ENCODE measurements around the gene DAD1.

Gene DAD1

DNA sequence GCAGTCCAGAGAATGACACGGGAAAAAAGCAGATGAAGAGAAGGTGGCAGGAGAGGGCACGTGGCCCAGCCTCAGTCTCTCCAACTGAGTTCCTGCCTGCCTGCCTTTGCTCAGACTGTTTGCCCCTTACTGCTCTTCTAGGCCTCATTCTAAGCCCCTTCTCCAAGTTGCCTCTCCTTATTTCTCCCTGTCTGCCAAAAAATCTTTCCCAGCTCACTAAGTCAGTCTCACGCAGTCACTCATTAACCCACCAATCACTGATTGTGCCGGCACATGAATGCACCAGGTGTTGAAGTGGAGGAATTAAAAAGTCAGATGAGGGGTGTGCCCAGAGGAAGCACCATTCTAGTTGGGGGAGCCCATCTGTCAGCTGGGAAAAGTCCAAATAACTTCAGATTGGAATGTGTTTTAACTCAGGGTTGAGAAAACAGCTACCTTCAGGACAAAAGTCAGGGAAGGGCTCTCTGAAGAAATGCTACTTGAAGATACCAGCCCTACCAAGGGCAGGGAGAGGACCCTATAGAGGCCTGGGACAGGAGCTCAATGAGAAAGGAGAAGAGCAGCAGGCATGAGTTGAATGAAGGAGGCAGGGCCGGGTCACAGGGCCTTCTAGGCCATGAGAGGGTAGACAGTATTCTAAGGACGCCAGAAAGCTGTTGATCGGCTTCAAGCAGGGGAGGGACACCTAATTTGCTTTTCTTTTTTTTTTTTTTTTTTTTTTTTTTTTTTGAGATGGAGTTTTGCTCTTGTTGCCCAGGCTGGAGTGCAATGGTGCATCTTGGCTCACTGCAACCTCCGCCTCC lies 40.9 kb downstream of the DAD1 start:
- Histone ChIP-seq H3K27ac (no peak overlapping the region), H3K27me3 (ENCODE audit: insufficient read depth, low read depth, severe bottlenecking) (no peaks in the 10 kb centered on the region), H3K36me3 (no peaks in the 10 kb centered on the region), H3K4me3 (ENCODE audit: low read depth, low read length) (no peak overlapping the region), H3K9me3 (ENCODE audit: severe bottlenecking) (no peaks in the 10 kb centered on the region)
- no peak for DNase-seq
- TF ChIP-seq, protein P1, sequence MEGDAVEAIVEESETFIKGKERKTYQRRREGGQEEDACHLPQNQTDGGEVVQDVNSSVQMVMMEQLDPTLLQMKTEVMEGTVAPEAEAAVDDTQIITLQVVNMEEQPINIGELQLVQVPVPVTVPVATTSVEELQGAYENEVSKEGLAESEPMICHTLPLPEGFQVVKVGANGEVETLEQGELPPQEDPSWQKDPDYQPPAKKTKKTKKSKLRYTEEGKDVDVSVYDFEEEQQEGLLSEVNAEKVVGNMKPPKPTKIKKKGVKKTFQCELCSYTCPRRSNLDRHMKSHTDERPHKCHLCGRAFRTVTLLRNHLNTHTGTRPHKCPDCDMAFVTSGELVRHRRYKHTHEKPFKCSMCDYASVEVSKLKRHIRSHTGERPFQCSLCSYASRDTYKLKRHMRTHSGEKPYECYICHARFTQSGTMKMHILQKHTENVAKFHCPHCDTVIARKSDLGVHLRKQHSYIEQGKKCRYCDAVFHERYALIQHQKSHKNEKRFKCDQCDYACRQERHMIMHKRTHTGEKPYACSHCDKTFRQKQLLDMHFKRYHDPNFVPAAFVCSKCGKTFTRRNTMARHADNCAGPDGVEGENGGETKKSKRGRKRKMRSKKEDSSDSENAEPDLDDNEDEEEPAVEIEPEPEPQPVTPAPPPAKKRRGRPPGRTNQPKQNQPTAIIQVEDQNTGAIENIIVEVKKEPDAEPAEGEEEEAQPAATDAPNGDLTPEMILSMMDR (IDR thresholded peaks at IDR 0.05; ENCODE audit: low read depth, low read length): no peak

DNA sequence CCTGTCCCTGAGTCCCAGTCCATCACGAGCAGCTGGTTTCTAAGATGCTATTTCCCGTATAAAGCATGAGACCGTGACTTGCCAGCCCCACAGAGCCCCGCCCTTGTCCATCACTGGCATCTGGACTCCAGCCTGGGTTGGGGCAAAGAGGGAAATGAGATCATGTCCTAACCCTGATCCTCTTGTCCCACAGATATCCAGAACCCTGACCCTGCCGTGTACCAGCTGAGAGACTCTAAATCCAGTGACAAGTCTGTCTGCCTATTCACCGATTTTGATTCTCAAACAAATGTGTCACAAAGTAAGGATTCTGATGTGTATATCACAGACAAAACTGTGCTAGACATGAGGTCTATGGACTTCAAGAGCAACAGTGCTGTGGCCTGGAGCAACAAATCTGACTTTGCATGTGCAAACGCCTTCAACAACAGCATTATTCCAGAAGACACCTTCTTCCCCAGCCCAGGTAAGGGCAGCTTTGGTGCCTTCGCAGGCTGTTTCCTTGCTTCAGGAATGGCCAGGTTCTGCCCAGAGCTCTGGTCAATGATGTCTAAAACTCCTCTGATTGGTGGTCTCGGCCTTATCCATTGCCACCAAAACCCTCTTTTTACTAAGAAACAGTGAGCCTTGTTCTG lies 41.6 kb downstream of the DAD1 start:
- Histone ChIP-seq H3K4me3 (ENCODE audit: low read depth, low read length) (no peak overlapping the region), H3K27me3 (ENCODE audit: insufficient read depth, low read depth, severe bottlenecking) (no peaks in the 10 kb centered on the region), H3K27ac (no peak overlapping the region), H3K36me3 (no peaks in the 10 kb centered on the region), H3K9me3 (ENCODE audit: severe bottlenecking) (no peaks in the 10 kb centered on the region)
- TF ChIP-seq, protein P1 (IDR thresholded peaks at IDR 0.05; ENCODE audit: low read depth, low read length): no peak
- no peak for DNase-seq

DNA sequence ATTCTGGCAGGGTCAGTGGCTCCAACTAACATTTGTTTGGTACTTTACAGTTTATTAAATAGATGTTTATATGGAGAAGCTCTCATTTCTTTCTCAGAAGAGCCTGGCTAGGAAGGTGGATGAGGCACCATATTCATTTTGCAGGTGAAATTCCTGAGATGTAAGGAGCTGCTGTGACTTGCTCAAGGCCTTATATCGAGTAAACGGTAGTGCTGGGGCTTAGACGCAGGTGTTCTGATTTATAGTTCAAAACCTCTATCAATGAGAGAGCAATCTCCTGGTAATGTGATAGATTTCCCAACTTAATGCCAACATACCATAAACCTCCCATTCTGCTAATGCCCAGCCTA lies 42.3 kb downstream of the DAD1 start:
- H3K4me3 ChIP-seq (ENCODE audit: low read depth, low read length): no peak overlapping the region
- no peak for DNase-seq
- no peaks in the 10 kb centered on the region for H3K27me3 ChIP-seq (ENCODE audit: insufficient read depth, low read depth, severe bottlenecking)

DNA sequence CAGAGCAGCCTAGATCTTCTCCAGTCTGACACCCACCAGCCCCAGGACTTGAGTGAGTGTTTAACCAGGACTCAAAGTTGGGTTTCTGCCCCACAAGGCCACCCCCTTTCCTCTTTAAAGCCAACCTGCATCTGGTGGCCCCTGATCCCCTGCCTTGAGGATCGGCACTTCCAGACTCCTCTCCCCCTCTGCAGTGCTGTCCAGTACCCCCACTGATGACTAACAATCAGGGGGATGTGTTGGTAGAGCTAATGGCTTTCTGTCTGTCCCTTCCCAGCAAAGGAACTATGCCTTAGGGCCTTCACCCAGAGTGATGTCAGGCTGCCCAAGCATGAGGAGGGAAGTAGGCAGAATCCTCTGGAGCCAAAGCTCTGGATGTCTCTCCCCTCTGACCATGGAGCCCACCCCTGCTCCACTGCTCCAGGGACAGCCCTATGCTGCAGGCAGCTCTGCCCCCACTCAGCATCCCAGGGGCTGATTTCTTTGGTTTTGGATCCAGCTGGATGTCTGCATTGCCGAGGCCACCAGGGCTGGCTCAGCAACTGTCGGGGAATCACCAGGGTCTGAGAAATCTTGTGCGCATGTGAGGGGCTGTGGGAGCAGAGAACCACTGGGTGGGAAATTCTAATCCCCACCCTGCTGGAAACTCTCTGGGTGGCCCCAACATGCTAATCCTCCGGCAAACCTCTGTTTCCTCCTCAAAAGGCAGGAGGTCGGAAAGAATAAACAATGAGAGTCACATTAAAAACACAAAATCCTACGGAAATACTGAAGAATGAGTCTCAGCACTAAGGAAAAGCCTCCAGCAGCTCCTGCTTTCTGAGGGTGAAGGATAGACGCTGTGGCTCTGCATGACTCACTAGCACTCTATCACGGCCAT lies 42.9 kb downstream of the DAD1 start:
- Histone ChIP-seq H3K9me3 (ENCODE audit: severe bottlenecking) (no peaks in the 10 kb centered on the region), H3K36me3 (no peaks in the 10 kb centered on the region), H3K27me3 (ENCODE audit: insufficient read depth, low read depth, severe bottlenecking) (no peaks in the 10 kb centered on the region), H3K4me3 (ENCODE audit: low read depth, low read length) (no peak overlapping the region), H3K27ac (no peak overlapping the region)
- no peak for DNase-seq
- TF ChIP-seq, protein P1 (IDR thresholded peaks at IDR 0.05; ENCODE audit: low read depth, low read length): no peak

More for the DNA sequence above, 42.3 kb downstream of the DAD1 start:
- TF ChIP-seq, protein P1 (IDR thresholded peaks at IDR 0.05; ENCODE audit: low read depth, low read length): no peak
- Histone ChIP-seq H3K36me3 (no peaks in the 10 kb centered on the region), H3K9me3 (ENCODE audit: severe bottlenecking) (no peaks in the 10 kb centered on the region), H3K27ac (no peak overlapping the region)

DNA sequence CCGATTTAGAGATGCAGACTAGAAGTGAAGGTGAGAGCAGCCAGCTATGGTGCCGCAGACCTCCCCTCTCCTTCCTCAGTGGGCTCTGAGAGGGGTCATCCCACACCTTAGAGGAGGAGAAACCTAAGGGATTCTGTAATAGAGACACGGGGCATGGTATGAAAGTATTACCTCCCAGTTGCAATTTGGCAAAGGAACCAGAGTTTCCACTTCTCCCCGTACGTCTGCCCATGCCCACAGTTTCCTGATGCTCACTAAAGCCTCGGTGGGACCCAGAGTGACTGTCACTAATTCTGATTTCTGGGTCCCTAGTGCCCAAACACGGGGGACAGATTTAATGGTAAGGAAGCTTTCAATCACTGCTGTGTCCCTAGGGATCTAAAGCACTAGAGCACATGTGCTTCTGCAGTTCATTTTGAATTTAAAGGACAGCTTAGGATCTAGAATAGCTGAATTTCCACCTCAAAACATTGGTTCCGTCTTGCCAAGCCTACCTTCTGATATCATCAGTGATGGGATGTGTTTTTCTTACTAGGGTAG lies 44.1 kb downstream of the DAD1 start:
- Histone ChIP-seq H3K4me3 (ENCODE audit: low read depth, low read length) (no peak overlapping the region), H3K27ac (no peak overlapping the region)
- TF ChIP-seq, protein P1 (IDR thresholded peaks at IDR 0.05; ENCODE audit: low read depth, low read length): no peak

More for the DNA sequence above, 44.1 kb downstream of the DAD1 start:
- no peaks in the 10 kb centered on the region for H3K36me3 ChIP-seq
- no peaks in the 10 kb centered on the region for H3K9me3 ChIP-seq (ENCODE audit: severe bottlenecking)
- no peaks in the 10 kb centered on the region for H3K27me3 ChIP-seq (ENCODE audit: insufficient read depth, low read depth, severe bottlenecking)
- no peak for DNase-seq
